ENCODE measurements around the gene POGLUT2. TPM values are rescaled to one million over a fixed set of nuclear protein-coding genes. Genes with fewer than 3 reads are reported as not detected.

Gene POGLUT2
- total and polyA plus RNA-seq, 4 donors = 4.0 to 7.5 (median 6.0) TPM

DNA sequence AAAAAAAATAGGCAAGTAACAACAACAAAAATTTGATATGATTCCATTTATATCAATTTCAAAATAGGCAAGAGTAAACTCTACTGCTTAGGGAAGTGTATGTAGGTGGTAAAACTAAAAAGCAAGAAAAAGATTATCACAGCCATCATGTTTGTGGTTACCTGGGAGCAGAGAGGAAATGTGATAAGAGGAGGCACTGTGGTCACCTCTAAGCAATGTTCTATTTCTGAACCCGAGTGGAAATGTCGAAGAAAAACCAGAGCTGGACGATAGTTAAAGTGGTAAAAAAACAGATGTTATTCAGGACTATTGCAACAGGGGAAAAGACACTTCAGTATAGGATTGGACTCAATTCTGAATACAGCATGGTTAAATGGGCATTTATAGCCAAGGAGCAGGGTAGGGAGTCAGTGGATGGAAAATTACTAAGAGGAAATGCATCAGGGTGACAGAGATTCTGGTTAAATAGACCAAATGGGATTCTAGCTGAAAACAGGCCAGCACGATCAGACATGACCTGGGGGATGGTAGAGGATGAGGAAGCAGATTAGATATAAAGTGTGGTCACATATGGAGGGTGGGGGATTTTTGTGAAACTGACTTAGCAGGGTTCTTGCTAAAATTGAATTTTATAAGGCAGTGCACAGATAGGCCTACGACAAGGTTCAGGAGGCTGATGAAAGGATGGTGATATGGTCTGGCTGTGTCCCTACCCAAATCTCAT is 19.2 kb downstream of the POGLUT2 start:
- no peaks in the 10 kb centered on the region for H3K9me3 ChIP-seq (ENCODE audit: control insufficient read depth in 4 of 4, low read length in 3 of 4)
- H3K27me3 ChIP-seq (ENCODE audit: control insufficient read depth in 4 of 4, insufficient read depth in 4 of 4, low read length in 3 of 4) = no peaks in the 10 kb centered on the region
- 76% methylated on average over 5 of the region's 5 CpGs for WGBS
- H3K36me3 ChIP-seq (ENCODE audit: control insufficient read depth in 4 of 4, insufficient read depth in 3 of 4, low read depth in 1 of 4, low read length in 3 of 4) = peaks cover 0 to 2% (median 0%) of the 10 kb centered on the region in 4 donors
- peaks cover 1 to 11% (median 9%) of the 10 kb centered on the region in 4 donors for H3K4me1 ChIP-seq (ENCODE audit: control insufficient read depth in 4 of 4, insufficient read depth in 4 of 4, low read length in 3 of 4)
- no peak for DNase-seq (ENCODE audit: low spot score)
- H3K9ac ChIP-seq (ENCODE audit: low read depth in 1 of 2, low read length in 2 of 2) = no peak overlapping the region
- H3K4me3 ChIP-seq (ENCODE audit: low read depth in 1 of 3, low read length in 3 of 3) = no peak overlapping the region
- TF ChIP-seq, protein P1, sequence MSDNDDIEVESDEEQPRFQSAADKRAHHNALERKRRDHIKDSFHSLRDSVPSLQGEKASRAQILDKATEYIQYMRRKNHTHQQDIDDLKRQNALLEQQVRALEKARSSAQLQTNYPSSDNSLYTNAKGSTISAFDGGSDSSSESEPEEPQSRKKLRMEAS (IDR thresholded peaks at IDR 0.05) = no peak
- TF ChIP-seq TAF1 (conservative IDR thresholded peaks at IDR 0.05) (no peak), HNF4A (conservative IDR thresholded peaks at IDR 0.05) (no peak), HNF4G (IDR thresholded peaks at IDR 0.05) (no peak), GABPA (IDR thresholded peaks at IDR 0.05 in 1 of 2, conservative IDR thresholded peaks at IDR 0.05 in 1 of 2) (no peak), YY1 (IDR thresholded peaks at IDR 0.05) (no peak), FOXA1 (IDR thresholded peaks at IDR 0.05) (no peak), SP1 (IDR thresholded peaks at IDR 0.05) (no peak), EGR1 (IDR thresholded peaks at IDR 0.05; ENCODE audit: low read depth in 2 of 2) (no peak), FOXA2 (IDR thresholded peaks at IDR 0.05) (no peak), RXRA (IDR thresholded peaks at IDR 0.05) (no peak), RAD21 (IDR thresholded peaks at IDR 0.05) (no peak), JUND (IDR thresholded peaks at IDR 0.05) (no peak)
- TF ChIP-seq, protein P2, sequence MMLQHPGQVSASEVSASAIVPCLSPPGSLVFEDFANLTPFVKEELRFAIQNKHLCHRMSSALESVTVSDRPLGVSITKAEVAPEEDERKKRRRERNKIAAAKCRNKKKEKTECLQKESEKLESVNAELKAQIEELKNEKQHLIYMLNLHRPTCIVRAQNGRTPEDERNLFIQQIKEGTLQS (IDR thresholded peaks at IDR 0.05) = no peak
- TF ChIP-seq, protein P3, sequence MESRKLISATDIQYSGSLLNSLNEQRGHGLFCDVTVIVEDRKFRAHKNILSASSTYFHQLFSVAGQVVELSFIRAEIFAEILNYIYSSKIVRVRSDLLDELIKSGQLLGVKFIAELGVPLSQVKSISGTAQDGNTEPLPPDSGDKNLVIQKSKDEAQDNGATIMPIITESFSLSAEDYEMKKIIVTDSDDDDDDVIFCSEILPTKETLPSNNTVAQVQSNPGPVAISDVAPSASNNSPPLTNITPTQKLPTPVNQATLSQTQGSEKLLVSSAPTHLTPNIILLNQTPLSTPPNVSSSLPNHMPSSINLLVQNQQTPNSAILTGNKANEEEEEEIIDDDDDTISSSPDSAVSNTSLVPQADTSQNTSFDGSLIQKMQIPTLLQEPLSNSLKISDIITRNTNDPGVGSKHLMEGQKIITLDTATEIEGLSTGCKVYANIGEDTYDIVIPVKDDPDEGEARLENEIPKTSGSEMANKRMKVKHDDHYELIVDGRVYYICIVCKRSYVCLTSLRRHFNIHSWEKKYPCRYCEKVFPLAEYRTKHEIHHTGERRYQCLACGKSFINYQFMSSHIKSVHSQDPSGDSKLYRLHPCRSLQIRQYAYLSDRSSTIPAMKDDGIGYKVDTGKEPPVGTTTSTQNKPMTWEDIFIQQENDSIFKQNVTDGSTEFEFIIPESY (IDR thresholded peaks at IDR 0.05) = no peak
- TF ChIP-seq, protein P4, sequence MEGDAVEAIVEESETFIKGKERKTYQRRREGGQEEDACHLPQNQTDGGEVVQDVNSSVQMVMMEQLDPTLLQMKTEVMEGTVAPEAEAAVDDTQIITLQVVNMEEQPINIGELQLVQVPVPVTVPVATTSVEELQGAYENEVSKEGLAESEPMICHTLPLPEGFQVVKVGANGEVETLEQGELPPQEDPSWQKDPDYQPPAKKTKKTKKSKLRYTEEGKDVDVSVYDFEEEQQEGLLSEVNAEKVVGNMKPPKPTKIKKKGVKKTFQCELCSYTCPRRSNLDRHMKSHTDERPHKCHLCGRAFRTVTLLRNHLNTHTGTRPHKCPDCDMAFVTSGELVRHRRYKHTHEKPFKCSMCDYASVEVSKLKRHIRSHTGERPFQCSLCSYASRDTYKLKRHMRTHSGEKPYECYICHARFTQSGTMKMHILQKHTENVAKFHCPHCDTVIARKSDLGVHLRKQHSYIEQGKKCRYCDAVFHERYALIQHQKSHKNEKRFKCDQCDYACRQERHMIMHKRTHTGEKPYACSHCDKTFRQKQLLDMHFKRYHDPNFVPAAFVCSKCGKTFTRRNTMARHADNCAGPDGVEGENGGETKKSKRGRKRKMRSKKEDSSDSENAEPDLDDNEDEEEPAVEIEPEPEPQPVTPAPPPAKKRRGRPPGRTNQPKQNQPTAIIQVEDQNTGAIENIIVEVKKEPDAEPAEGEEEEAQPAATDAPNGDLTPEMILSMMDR (IDR thresholded peaks at IDR 0.05; ENCODE audit: low read depth, low read length, missing input control) = no peak
- TF ChIP-seq, protein P5, sequence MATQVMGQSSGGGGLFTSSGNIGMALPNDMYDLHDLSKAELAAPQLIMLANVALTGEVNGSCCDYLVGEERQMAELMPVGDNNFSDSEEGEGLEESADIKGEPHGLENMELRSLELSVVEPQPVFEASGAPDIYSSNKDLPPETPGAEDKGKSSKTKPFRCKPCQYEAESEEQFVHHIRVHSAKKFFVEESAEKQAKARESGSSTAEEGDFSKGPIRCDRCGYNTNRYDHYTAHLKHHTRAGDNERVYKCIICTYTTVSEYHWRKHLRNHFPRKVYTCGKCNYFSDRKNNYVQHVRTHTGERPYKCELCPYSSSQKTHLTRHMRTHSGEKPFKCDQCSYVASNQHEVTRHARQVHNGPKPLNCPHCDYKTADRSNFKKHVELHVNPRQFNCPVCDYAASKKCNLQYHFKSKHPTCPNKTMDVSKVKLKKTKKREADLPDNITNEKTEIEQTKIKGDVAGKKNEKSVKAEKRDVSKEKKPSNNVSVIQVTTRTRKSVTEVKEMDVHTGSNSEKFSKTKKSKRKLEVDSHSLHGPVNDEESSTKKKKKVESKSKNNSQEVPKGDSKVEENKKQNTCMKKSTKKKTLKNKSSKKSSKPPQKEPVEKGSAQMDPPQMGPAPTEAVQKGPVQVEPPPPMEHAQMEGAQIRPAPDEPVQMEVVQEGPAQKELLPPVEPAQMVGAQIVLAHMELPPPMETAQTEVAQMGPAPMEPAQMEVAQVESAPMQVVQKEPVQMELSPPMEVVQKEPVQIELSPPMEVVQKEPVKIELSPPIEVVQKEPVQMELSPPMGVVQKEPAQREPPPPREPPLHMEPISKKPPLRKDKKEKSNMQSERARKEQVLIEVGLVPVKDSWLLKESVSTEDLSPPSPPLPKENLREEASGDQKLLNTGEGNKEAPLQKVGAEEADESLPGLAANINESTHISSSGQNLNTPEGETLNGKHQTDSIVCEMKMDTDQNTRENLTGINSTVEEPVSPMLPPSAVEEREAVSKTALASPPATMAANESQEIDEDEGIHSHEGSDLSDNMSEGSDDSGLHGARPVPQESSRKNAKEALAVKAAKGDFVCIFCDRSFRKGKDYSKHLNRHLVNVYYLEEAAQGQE (IDR thresholded peaks at IDR 0.05) = no peak
- H3K27ac ChIP-seq (ENCODE audit: low read depth in 1 of 2, low read length in 2 of 2) = no peak overlapping the region

All from liver (tissue), 9 donors.